GM12872 (cell line): ENCODE results near the gene IRS2.

Experiments used
- CTCF ChIP-seq: IDR thresholded peaks from 3 replicates; pipeline ENCODE4 v1.5.1; 2011; ENCODE audit warnings: low read depth, mild to moderate bottlenecking, low read length, moderate library complexity; ENCODE audit not compliant: insufficient read depth

The IRS2 gene

GRCh38 chr13:109747524-109747923, 38.9 kb downstream of the IRS2 start:
- 0 out of 3 replicates have a peak, but pooled peaks have one; percentile 4 for TF ChIP-seq CTCF

- no peak for TF ChIP-seq CTCF
These were observed 40.0 kb downstream of the IRS2 start for GRCh38 chr13:109746364-109746763.

GRCh38 chr13:109745702-109746101, 40.7 kb downstream of the IRS2 start:
- no peak for TF ChIP-seq CTCF

DNA sequence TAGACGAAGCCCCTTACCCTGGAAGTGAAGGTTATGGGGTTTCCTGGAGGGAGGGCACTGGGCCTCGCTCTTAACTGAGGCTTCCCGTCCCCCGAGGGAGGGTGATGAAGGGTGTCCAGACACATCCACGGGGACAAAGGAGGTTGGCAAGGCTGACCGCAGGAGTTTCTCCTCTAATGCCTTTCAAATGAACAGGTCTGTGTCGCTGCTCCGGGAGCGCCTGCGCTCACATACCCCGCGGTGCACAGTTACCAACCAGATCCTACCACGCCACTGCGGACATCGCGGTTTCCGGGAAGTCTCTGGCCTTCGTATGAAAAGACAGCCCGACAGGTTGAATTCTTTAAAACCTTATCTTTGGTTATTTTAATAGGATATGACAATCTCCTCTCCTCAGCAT, 41.3 kb downstream of the IRS2 start:
- no peak for TF ChIP-seq CTCF

- no peak for TF ChIP-seq CTCF
These were observed 41.8 kb downstream of the IRS2 start for GRCh38 chr13:109744512-109745051.

GRCh38 chr13:109743706-109744453, 42.5 kb downstream of the IRS2 start:
- TF ChIP-seq CTCF, result no peak

DNA sequence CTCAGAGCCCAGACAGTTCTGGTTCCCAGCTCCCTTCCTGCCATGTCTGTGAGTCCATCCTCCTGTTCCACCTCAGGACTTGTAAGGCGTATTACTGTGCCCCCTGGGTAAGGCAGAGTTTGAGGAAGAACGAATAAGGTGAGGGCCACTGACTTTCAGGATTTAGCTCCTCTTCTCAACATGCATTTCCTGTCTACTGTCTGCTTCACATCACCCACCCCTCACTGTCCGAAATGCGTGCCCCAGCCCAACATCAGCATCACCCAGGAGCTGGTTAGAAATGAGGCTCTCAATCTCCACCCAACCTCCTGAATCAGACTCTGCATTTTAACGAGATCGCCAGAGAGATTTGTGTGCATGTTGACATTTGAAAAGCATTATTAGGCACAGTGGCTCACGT, 44.4 kb downstream of the IRS2 start:
- no peak for TF ChIP-seq CTCF
